ENCODE measurements around the gene MS4A18. TPM values are rescaled to one million over a fixed set of nuclear protein-coding genes. Genes with fewer than 3 reads are reported as not detected.
"Not testable (repeated sequence)": the region's sequence is repeated elsewhere in the genome, so short reads cannot be mapped to it uniquely, and the experiment has no call there.

Gene MS4A18
- total RNA-seq, result not detected
- polyA plus RNA-seq, result not detected

GRCh38 chr11:60724420-60724819, at the start of gene MS4A18:
TSS of gene MS4A18 (plus strand) at chr11:60724720.
- intact Hi-C loops (cut with micrococcal nuclease), result no loop called here
- Mint-ChIP-seq H3K9me3 (no peaks in the 10 kb centered on the region), H3K36me3 (no peaks in the 10 kb centered on the region), H3K27ac (no peak within 1 kb of the TSS), H3K4me3 (no peak within 1 kb of the TSS), H3K27me3 (peaks cover 17 to 33% of the 10 kb centered on the region in 2 donors), H3K4me1 (no peaks in the 10 kb centered on the region)
- CTCF ChIA-PET (ENCODE audit: partially characterized antibody), result no interaction called here
- Histone ChIP-seq H3K4me1 (ENCODE audit: insufficient read depth, low read length) (no peaks in the 10 kb centered on the region), H3K9me3 (ENCODE audit: control insufficient read depth in 1 of 2, low read length in 2 of 2) (no peaks in the 10 kb centered on the region), H3K27ac (ENCODE audit: low read depth, low read length) (no peak within 1 kb of the TSS), H3K4me3 (ENCODE audit: low read length in 2 of 2) (no peak within 1 kb of the TSS), H3K36me3 (ENCODE audit: insufficient read depth, low read length) (no peaks in the 10 kb centered on the region), H3K27me3 (ENCODE audit: insufficient read depth, low read length) (no peaks in the 10 kb centered on the region)
- POLR2A ChIA-PET (ENCODE audit: partially characterized antibody), result no interaction called here
- no peak for DNase-seq

- H3K4me1 ChIP-seq (ENCODE audit: insufficient read depth, low read length); H3K27ac Mint-ChIP-seq; H3K36me3 ChIP-seq (ENCODE audit: insufficient read depth, low read length); H3K27me3 ChIP-seq (ENCODE audit: insufficient read depth, low read length); H3K27ac ChIP-seq (ENCODE audit: low read depth, low read length); POLR2A ChIA-PET (ENCODE audit: partially characterized antibody); H3K9me3 ChIP-seq (ENCODE audit: control insufficient read depth in 1 of 2, low read length in 2 of 2); H3K4me3 Mint-ChIP-seq; H3K4me1 Mint-ChIP-seq; CTCF ChIA-PET (ENCODE audit: partially characterized antibody); H3K4me3 ChIP-seq (ENCODE audit: low read length in 2 of 2); DNase-seq; intact Hi-C loops (cut with micrococcal nuclease): not testable (repeated sequence)
- peaks cover 10 to 26% of the 10 kb centered on the region in 2 donors for H3K27me3 Mint-ChIP-seq
- H3K36me3 Mint-ChIP-seq, result peaks cover 5 to 13% of the 10 kb centered on the region in 2 donors
- H3K9me3 Mint-ChIP-seq, result peaks cover 0 to 52% (median 42%) of the 10 kb centered on the region in 8 donors
Observed at GRCh38 chr11:60678231-60678630, 46.3 kb upstream of the MS4A18 start.

- POLR2A ChIA-PET (ENCODE audit: partially characterized antibody), result no interaction called here
- Histone ChIP-seq H3K9me3 (ENCODE audit: control insufficient read depth in 1 of 2, low read length in 2 of 2) (no peaks in the 10 kb centered on the region), H3K27me3 (ENCODE audit: insufficient read depth, low read length) (no peaks in the 10 kb centered on the region), H3K36me3 (ENCODE audit: insufficient read depth, low read length) (no peaks in the 10 kb centered on the region), H3K4me3 (ENCODE audit: low read length in 2 of 2) (no peak overlapping the region), H3K4me1 (ENCODE audit: insufficient read depth, low read length) (no peaks in the 10 kb centered on the region), H3K27ac (ENCODE audit: low read depth, low read length) (no peak overlapping the region)
- peaks cover 10 to 20% of the 10 kb centered on the region in 2 donors for H3K27me3 Mint-ChIP-seq
- no peak for DNase-seq
- H3K9me3 Mint-ChIP-seq, result peaks cover 0 to 46% (median 36%) of the 10 kb centered on the region in 8 donors
- H3K27ac Mint-ChIP-seq, result no peak overlapping the region
- CTCF ChIA-PET (ENCODE audit: partially characterized antibody), result no interaction called here
- H3K4me3 Mint-ChIP-seq, result no peak overlapping the region
- no peaks in the 10 kb centered on the region for H3K4me1 Mint-ChIP-seq
- intact Hi-C loops (cut with micrococcal nuclease), result no loop called here
- H3K36me3 Mint-ChIP-seq, result peaks cover 5 to 13% of the 10 kb centered on the region in 2 donors
Observed at GRCh38 chr11:60679879-60680278, 44.6 kb upstream of the MS4A18 start.

GRCh38 chr11:60680455-60681119, 43.9 kb upstream of the MS4A18 start:
- intact Hi-C loops (cut with micrococcal nuclease), result no loop called here
- Mint-ChIP-seq H3K9me3 (peaks cover 0 to 46% (median 36%) of the 10 kb centered on the region in 8 donors), H3K27me3 (peaks cover 10 to 20% of the 10 kb centered on the region in 2 donors), H3K27ac (no peak overlapping the region), H3K4me3 (no peak overlapping the region), H3K36me3 (peaks cover 5 to 13% of the 10 kb centered on the region in 2 donors), H3K4me1 (no peaks in the 10 kb centered on the region)
- no peak overlapping the region for H3K27ac ChIP-seq (ENCODE audit: low read depth, low read length)
- no peaks in the 10 kb centered on the region for H3K36me3 ChIP-seq (ENCODE audit: insufficient read depth, low read length)
- H3K4me1 ChIP-seq (ENCODE audit: insufficient read depth, low read length), result no peaks in the 10 kb centered on the region
- no peak overlapping the region for H3K4me3 ChIP-seq (ENCODE audit: low read length in 2 of 2)
- no peaks in the 10 kb centered on the region for H3K9me3 ChIP-seq (ENCODE audit: control insufficient read depth in 1 of 2, low read length in 2 of 2)
- POLR2A ChIA-PET (ENCODE audit: partially characterized antibody), result no interaction called here
- no peaks in the 10 kb centered on the region for H3K27me3 ChIP-seq (ENCODE audit: insufficient read depth, low read length)
- CTCF ChIA-PET (ENCODE audit: partially characterized antibody), result no interaction called here
- DNase-seq, result no peak

- H3K4me3 ChIP-seq (ENCODE audit: low read length in 2 of 2); H3K27me3 ChIP-seq (ENCODE audit: insufficient read depth, low read length); DNase-seq; H3K36me3 Mint-ChIP-seq; CTCF ChIA-PET (ENCODE audit: partially characterized antibody); POLR2A ChIA-PET (ENCODE audit: partially characterized antibody); H3K36me3 ChIP-seq (ENCODE audit: insufficient read depth, low read length); H3K4me1 Mint-ChIP-seq; H3K9me3 ChIP-seq (ENCODE audit: control insufficient read depth in 1 of 2, low read length in 2 of 2); H3K4me1 ChIP-seq (ENCODE audit: insufficient read depth, low read length); intact Hi-C loops (cut with micrococcal nuclease); H3K27ac Mint-ChIP-seq; H3K27ac ChIP-seq (ENCODE audit: low read depth, low read length); H3K4me3 Mint-ChIP-seq: not testable (repeated sequence)
- Mint-ChIP-seq H3K9me3 (peaks cover 0 to 15% (median 9%) of the 10 kb centered on the region in 8 donors), H3K27me3 (peaks cover 12 to 25% of the 10 kb centered on the region in 2 donors)
Observed at GRCh38 chr11:60684541-60684848, 40.0 kb upstream of the MS4A18 start.

- Mint-ChIP-seq H3K27ac (no peak overlapping the region), H3K9me3 (peaks cover 0 to 2% (median 0%) of the 10 kb centered on the region in 8 donors), H3K27me3 (peaks cover 9 to 34% of the 10 kb centered on the region in 2 donors), H3K36me3 (no peaks in the 10 kb centered on the region), H3K4me3 (no peak overlapping the region), H3K4me1 (no peaks in the 10 kb centered on the region)
- Histone ChIP-seq H3K4me1 (ENCODE audit: insufficient read depth, low read length) (no peaks in the 10 kb centered on the region), H3K27me3 (ENCODE audit: insufficient read depth, low read length) (no peaks in the 10 kb centered on the region), H3K27ac (ENCODE audit: low read depth, low read length) (no peak overlapping the region), H3K9me3 (ENCODE audit: control insufficient read depth in 1 of 2, low read length in 2 of 2) (no peaks in the 10 kb centered on the region), H3K4me3 (ENCODE audit: low read length in 2 of 2) (no peak overlapping the region), H3K36me3 (ENCODE audit: insufficient read depth, low read length) (no peaks in the 10 kb centered on the region)
- no peak for DNase-seq
- intact Hi-C loops (cut with micrococcal nuclease), result no loop called here
- POLR2A ChIA-PET (ENCODE audit: partially characterized antibody), result no interaction called here
- CTCF ChIA-PET (ENCODE audit: partially characterized antibody), result interaction anchor here (0.6 kb wide), 1 partner anchor 361 kb away, joined by 3 read pairs; no protein-coding TSS in a partner anchor
Observed at GRCh38 chr11:60691661-60692060, 32.9 kb upstream of the MS4A18 start.

- no peaks in the 10 kb centered on the region for H3K4me1 ChIP-seq (ENCODE audit: insufficient read depth, low read length)
- Mint-ChIP-seq H3K27me3 (peaks cover 2 to 9% of the 10 kb centered on the region in 2 donors), H3K9me3 (peaks cover 0 to 2% (median 0%) of the 10 kb centered on the region in 8 donors), H3K4me3 (no peak within 1 kb of the TSS), H3K36me3 (no peaks in the 10 kb centered on the region), H3K27ac (no peak within 1 kb of the TSS), H3K4me1 (no peaks in the 10 kb centered on the region)
- no peak for DNase-seq
- H3K27ac ChIP-seq (ENCODE audit: low read depth, low read length), result no peak within 1 kb of the TSS
- intact Hi-C loops (cut with micrococcal nuclease), result no loop called here
- no peaks in the 10 kb centered on the region for H3K27me3 ChIP-seq (ENCODE audit: insufficient read depth, low read length)
- H3K36me3 ChIP-seq (ENCODE audit: insufficient read depth, low read length), result no peaks in the 10 kb centered on the region
- H3K4me3 ChIP-seq (ENCODE audit: low read length in 2 of 2), result no peak within 1 kb of the TSS
- POLR2A ChIA-PET (ENCODE audit: partially characterized antibody), result no interaction called here
- H3K9me3 ChIP-seq (ENCODE audit: control insufficient read depth in 1 of 2, low read length in 2 of 2), result no peaks in the 10 kb centered on the region
- CTCF ChIA-PET (ENCODE audit: partially characterized antibody), result no interaction called here
Observed at GRCh38 chr11:60699284-60699691, 25.2 kb upstream of the MS4A18 start, which contains the start of gene MS4A8. TSS of gene MS4A8 (plus strand) at chr11:60699612. CDS start at chr11:60700861, 1,249 bp downstream.
